Astrocyte (in vitro differentiated cells and primary cell): Measurements from ENCODE around the gene TPT1.
A peak's percentile ranks its signal among the peaks of the same experiment; 100 is the strongest.

Experiments
- EZH2 ChIP-seq: IDR thresholded peaks from 2 replicates; pipeline ENCODE4 v1.6.1; 2012; ENCODE audit warnings: mild to moderate bottlenecking, low read length, inconsistent platforms; ENCODE audit not compliant: insufficient read depth
- TF ChIP-seq, protein P1 (sequence below): IDR thresholded peaks from 2 replicates; pipeline ENCODE4 v1.5.1; 2011; ENCODE audit warnings: low read depth, mild to moderate bottlenecking, inconsistent platforms, low read length, moderate library complexity; ENCODE audit not compliant: insufficient read depth

DNA sequence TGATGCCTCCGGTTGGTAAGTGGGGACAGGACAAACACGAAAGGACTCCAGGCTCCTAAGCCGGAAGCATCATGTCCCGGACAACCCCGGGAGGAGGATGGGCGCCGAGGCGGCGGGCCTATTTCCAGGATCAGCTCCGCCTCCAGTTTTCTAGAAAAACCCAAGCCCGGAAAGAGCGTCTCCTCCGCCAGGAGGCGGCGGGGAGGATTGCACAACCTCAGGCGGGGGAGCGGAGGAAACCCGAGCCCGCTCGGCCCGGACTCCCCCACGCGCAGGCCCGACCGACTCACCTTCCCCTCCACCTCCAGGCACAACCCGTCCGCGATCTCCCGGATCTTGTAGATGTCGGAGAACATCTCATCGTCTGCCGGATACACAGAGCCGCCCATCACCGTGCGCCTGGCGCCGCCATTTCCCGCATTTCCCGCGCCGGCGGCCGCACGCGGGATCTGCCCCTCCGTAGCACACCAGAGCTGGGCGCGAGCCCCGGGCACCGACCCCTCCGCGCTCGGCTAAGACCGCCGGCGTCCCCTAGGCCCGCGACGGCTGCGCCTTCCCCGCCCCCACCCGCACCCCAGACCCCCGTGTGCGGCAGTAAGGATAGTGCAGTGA is 455 bp downstream of the TPT1 start:
- TF ChIP-seq, protein P1, sequence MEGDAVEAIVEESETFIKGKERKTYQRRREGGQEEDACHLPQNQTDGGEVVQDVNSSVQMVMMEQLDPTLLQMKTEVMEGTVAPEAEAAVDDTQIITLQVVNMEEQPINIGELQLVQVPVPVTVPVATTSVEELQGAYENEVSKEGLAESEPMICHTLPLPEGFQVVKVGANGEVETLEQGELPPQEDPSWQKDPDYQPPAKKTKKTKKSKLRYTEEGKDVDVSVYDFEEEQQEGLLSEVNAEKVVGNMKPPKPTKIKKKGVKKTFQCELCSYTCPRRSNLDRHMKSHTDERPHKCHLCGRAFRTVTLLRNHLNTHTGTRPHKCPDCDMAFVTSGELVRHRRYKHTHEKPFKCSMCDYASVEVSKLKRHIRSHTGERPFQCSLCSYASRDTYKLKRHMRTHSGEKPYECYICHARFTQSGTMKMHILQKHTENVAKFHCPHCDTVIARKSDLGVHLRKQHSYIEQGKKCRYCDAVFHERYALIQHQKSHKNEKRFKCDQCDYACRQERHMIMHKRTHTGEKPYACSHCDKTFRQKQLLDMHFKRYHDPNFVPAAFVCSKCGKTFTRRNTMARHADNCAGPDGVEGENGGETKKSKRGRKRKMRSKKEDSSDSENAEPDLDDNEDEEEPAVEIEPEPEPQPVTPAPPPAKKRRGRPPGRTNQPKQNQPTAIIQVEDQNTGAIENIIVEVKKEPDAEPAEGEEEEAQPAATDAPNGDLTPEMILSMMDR = peak; percentile 28
- no peak for TF ChIP-seq EZH2
